SK-N-MC (cell line): ENCODE measurements around the gene FAAP20.

ENCODE experiments used
- EZH2 ChIP-seq: fragments of 200-600 bp; sonication (generic); IDR thresholded peaks from one replicate; pipeline ENCODE4 v1.6.1; 2017; ENCODE audit warnings: antibody characterized with exemption
- FOXP2 ChIP-seq: optimal IDR thresholded peaks from 2 replicates; pipeline ENCODE3; 2011; ENCODE audit warnings: mild to moderate bottlenecking, moderate library complexity; ENCODE audit not compliant: insufficient read depth; ENCODE audit errors: extremely low read length, control extremely low read depth
- POLR2AphosphoS5 ChIP-seq: IDR thresholded peaks from 2 replicates; pipeline ENCODE4 v1.6.1; 2012; ENCODE audit warnings: mild to moderate bottlenecking, low read depth, low read length, borderline replicate concordance

DNA sequence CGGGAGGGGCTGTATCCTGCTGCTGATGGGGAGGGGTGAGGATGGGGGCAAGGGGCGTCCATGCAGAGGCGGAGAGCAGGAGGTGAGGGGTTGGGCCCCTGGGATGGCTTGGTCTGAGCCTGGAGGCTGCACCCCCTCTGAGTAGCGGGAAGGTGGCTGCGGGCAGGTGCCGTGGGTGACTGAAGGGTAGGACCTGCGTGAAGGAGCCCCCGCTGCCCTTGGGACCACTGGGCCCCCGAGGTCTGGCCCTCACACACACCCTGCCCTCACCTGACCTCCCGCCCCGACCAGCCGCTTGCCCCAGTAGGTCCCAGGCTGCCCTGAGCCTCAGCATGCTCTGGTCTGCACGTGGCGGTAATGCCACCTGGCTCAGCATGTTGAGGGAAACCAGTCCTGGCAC lies 20.8 kb upstream of the FAAP20 start:
- TF ChIP-seq EZH2 (no peak), POLR2AphosphoS5 (no peak), FOXP2 (no peak)
